HEK293 (cell line): ENCODE results near the gene ZNF540.

Experiments
- CTCF ChIA-PET: fragments of 350-600 bp; formaldehyde crosslinking; extraction: SDS; loops from one replicate; lab custom pipeline; 2021; ENCODE audit warnings: antibody characterized with exemption; lab: Yijun Ruan, JAX
- POLR2A ChIA-PET: fragments of 300-600 bp; formaldehyde crosslinking; extraction: SDS; loops from one replicate; lab custom pipeline; 2020; ENCODE audit warnings: antibody characterized with exemption, inconsistent platforms; lab: Yijun Ruan, JAX
- H3K27ac ChIP-seq: fragments of 200-500 bp; sonication (Bioruptor generic); 2 replicates; pipeline ENCODE4 v1.5.1; 2014; ENCODE audit warnings: low read depth, low read length, control low read depth, inconsistent platforms; ENCODE audit errors: extremely low read depth
- H3K36me3 ChIP-seq, 2 experiments: fragments of 200-500 bp in 1 of 2; sonication (Bioruptor generic) in 1 of 2; 1 replicate in 1 of 2; 2 replicates in 1 of 2; pipeline ENCODE4 v1.5.1; 2014 to 2017; ENCODE audit warnings: inconsistent platforms in 2 of 2, low read length in 2 of 2; ENCODE audit not compliant: control insufficient read depth in 2 of 2, insufficient read depth in 1 of 2
- H3K4me1 ChIP-seq: fragments of 200-500 bp; sonication (Bioruptor generic); 2 replicates; pipeline ENCODE4 v1.5.1; 2014; ENCODE audit warnings: mild to moderate bottlenecking, low read length, inconsistent platforms; ENCODE audit not compliant: control insufficient read depth, insufficient read depth
- H3K4me3 ChIP-seq: 2 replicates; pipeline ENCODE4 v1.5.1; 2011; ENCODE audit warnings: low read depth, mild to moderate bottlenecking, control low read depth, low read length, moderate library complexity
- H3K9me3 ChIP-seq: fragments of 200-500 bp; sonication (Bioruptor generic); 2 replicates; pipeline ENCODE4 v1.5.1; 2014; ENCODE audit warnings: low read depth, low read length, inconsistent platforms; ENCODE audit not compliant: control insufficient read depth, insufficient read depth
- FEZF1 ChIP-seq: fragments of 450-650 bp; formaldehyde crosslinking; IDR thresholded peaks from 2 replicates; pipeline ENCODE4 v1.5.1; 2016; ENCODE audit warnings: missing biosample characterization, missing genetic modification characterization
- GLI2 ChIP-seq: fragments of 450-650 bp; formaldehyde crosslinking; IDR thresholded peaks from 2 replicates; pipeline ENCODE4; 2017; ENCODE audit warnings: missing biosample characterization, missing genetic modification characterization, low read depth, borderline replicate concordance
- KLF9 ChIP-seq: fragments of 450-650 bp; formaldehyde crosslinking; IDR thresholded peaks from 2 replicates; pipeline ENCODE4 v1.5.1; 2016; ENCODE audit warnings: missing biosample characterization, missing genetic modification characterization, low read depth
- MEIS1 ChIP-seq: sonication (generic); formaldehyde crosslinking; IDR thresholded peaks from 2 replicates; pipeline ENCODE4 v1.8.1; 2022; ENCODE audit warnings: missing genetic modification reagents, mild to moderate bottlenecking, borderline replicate concordance
- SALL2 ChIP-seq: fragments of 450-650 bp; formaldehyde crosslinking; IDR thresholded peaks from 2 replicates; pipeline ENCODE4 v1.5.0; 2017; ENCODE audit warnings: missing biosample characterization, mild to moderate bottlenecking, missing genetic modification characterization, borderline replicate concordance
- SP2 ChIP-seq: fragments of 450-650 bp; formaldehyde crosslinking; IDR thresholded peaks from 2 replicates; pipeline ENCODE4 v1.5.1; 2016; ENCODE audit warnings: missing biosample characterization, missing genetic modification characterization
- SP3 ChIP-seq: fragments of 450-650 bp; formaldehyde crosslinking; IDR thresholded peaks from 2 replicates; pipeline ENCODE4 v1.5.1; 2016; ENCODE audit warnings: missing biosample characterization, missing genetic modification characterization
- ZBTB17 ChIP-seq: fragments of 450-650 bp; formaldehyde crosslinking; IDR thresholded peaks from 2 replicates; pipeline ENCODE4 v1.5.1; 2016; ENCODE audit warnings: missing biosample characterization, missing genetic modification characterization
- ZBTB20 ChIP-seq: fragments of 450-650 bp; formaldehyde crosslinking; IDR thresholded peaks from 2 replicates; pipeline ENCODE4 v1.5.1; 2016; ENCODE audit warnings: missing biosample characterization, missing genetic modification characterization
- ZFHX2 ChIP-seq: fragments of 450-650 bp; formaldehyde crosslinking; conservative IDR thresholded peaks from 2 replicates; pipeline ENCODE4 v1.5.1; 2016; ENCODE audit warnings: missing biosample characterization, missing genetic modification characterization
- ZNF121 ChIP-seq: fragments of 450-650 bp; formaldehyde crosslinking; IDR thresholded peaks from 2 replicates; pipeline ENCODE4 v1.5.1; 2016; ENCODE audit warnings: missing biosample characterization, missing genetic modification characterization
- ZNF132 ChIP-seq: fragments of 450-650 bp; formaldehyde crosslinking; IDR thresholded peaks from 2 replicates; pipeline ENCODE4 v1.5.1; 2017; ENCODE audit warnings: missing biosample characterization, missing genetic modification characterization, borderline replicate concordance
- ZNF202 ChIP-seq: fragments of 450-650 bp; formaldehyde crosslinking; IDR thresholded peaks from 2 replicates; pipeline ENCODE4 v1.5.1; 2016; ENCODE audit warnings: missing biosample characterization, missing genetic modification characterization, borderline replicate concordance
- ZNF221 ChIP-seq: fragments of 450-650 bp; formaldehyde crosslinking; IDR thresholded peaks from 2 replicates; pipeline ENCODE4 v1.5.1; 2017; ENCODE audit warnings: missing biosample characterization, missing genetic modification characterization, borderline replicate concordance
- ZNF324 ChIP-seq: fragments of 450-650 bp; formaldehyde crosslinking; IDR thresholded peaks from 2 replicates; pipeline ENCODE4 v1.5.1; 2016; ENCODE audit warnings: missing biosample characterization, missing genetic modification characterization
- ZNF350 ChIP-seq: fragments of 450-650 bp; formaldehyde crosslinking; IDR thresholded peaks from 2 replicates; pipeline ENCODE4 v1.5.0; 2017; ENCODE audit warnings: missing biosample characterization, mild to moderate bottlenecking, missing genetic modification characterization
- ZNF558 ChIP-seq: fragments of 450-650 bp; formaldehyde crosslinking; IDR thresholded peaks from 2 replicates; pipeline ENCODE4 v1.5.1; 2016; ENCODE audit warnings: missing biosample characterization, missing genetic modification characterization
- ZNF561 ChIP-seq: fragments of 450-650 bp; IDR thresholded peaks from 2 replicates; pipeline ENCODE4 v1.5.1; 2018; ENCODE audit warnings: missing biosample characterization, missing genetic modification characterization, borderline replicate concordance
- ZNF837 ChIP-seq: fragments of 450-650 bp; formaldehyde crosslinking; IDR thresholded peaks from 2 replicates; pipeline ENCODE4 v1.5.1; 2016; ENCODE audit warnings: missing biosample characterization, missing genetic modification characterization
- ZSCAN30 ChIP-seq: fragments of 450-650 bp; IDR thresholded peaks from 2 replicates; pipeline ENCODE4 v1.5.1; 2018; ENCODE audit warnings: missing biosample characterization, mild to moderate bottlenecking, missing genetic modification characterization, moderate library complexity
- TF ChIP-seq, protein P1 (sequence below): fragments of 450-650 bp; formaldehyde crosslinking; IDR thresholded peaks from 2 replicates; pipeline ENCODE4 v1.5.1; 2017; ENCODE audit warnings: missing biosample characterization, missing genetic modification characterization
- TF ChIP-seq, protein P2 (sequence below): fragments of 450-650 bp; IDR thresholded peaks from 2 replicates; pipeline ENCODE4 v1.5.1; 2018; ENCODE audit warnings: missing biosample characterization, mild to moderate bottlenecking, missing genetic modification characterization
- TF ChIP-seq, protein P3 (sequence below): fragments of 450-650 bp; formaldehyde crosslinking; conservative IDR thresholded peaks from 2 replicates; pipeline ENCODE4 v1.5.1; 2016; ENCODE audit warnings: low read depth, missing biosample characterization, missing genetic modification characterization
- TF ChIP-seq, protein P4 (sequence below): fragments of 450-650 bp; formaldehyde crosslinking; IDR thresholded peaks from 2 replicates; pipeline ENCODE4 v1.5.1; 2016; ENCODE audit warnings: missing biosample characterization, missing genetic modification characterization
- TF ChIP-seq, protein P5 (sequence below): fragments of 450-650 bp; formaldehyde crosslinking; IDR thresholded peaks from 2 replicates; pipeline ENCODE4 v1.5.1; 2017; ENCODE audit warnings: missing biosample characterization, missing genetic modification characterization

The ZNF540 gene

DNA sequence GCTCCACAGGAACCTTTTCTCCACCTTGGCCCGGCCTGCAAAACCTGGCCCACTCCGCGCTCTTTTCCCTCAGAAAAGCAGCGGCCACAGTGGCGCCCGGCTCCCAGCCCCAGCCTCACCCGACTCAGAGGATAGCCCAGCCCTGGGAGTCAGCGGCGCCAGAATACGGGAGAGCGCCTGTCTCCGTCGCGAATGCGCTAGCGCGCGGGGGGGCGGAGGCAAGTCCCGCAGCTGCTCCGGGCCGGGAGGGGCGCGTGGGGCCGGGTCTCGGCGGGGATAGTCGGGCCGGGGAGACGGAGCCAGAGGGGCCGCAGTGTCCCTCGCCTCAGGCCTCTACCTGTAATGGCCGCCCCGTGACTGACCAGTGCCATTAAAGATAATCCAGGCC, 60.6 kb downstream of the ZNF540 start, which contains the start of gene ZFP30 (continued):
- TF ChIP-seq, protein P1, sequence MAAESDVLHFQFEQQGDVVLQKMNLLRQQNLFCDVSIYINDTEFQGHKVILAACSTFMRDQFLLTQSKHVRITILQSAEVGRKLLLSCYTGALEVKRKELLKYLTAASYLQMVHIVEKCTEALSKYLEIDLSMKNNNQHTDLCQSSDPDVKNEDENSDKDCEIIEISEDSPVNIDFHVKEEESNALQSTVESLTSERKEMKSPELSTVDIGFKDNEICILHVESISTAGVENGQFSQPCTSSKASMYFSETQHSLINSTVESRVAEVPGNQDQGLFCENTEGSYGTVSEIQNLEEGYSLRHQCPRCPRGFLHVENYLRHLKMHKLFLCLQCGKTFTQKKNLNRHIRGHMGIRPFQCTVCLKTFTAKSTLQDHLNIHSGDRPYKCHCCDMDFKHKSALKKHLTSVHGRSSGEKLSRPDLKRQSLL = peak; percentile 33; the same call in 1 of the 2 replicates
- TF ChIP-seq, protein P2, sequence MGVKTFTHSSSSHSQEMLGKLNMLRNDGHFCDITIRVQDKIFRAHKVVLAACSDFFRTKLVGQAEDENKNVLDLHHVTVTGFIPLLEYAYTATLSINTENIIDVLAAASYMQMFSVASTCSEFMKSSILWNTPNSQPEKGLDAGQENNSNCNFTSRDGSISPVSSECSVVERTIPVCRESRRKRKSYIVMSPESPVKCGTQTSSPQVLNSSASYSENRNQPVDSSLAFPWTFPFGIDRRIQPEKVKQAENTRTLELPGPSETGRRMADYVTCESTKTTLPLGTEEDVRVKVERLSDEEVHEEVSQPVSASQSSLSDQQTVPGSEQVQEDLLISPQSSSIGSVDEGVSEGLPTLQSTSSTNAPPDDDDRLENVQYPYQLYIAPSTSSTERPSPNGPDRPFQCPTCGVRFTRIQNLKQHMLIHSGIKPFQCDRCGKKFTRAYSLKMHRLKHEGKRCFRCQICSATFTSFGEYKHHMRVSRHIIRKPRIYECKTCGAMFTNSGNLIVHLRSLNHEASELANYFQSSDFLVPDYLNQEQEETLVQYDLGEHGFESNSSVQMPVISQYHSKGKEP = peak; percentile 14; the same call in 1 of the 2 replicates
- no peak for TF ChIP-seq ZNF558
- TF ChIP-seq ZNF324 (tag by site-specific recombination) = peak; percentile 85; the same call in 1 of the 2 replicates
- TF ChIP-seq MEIS1 (CRISPR knock-in tag) = no peak
- TF ChIP-seq ZNF837 (tag by site-specific recombination) = no peak

DNA sequence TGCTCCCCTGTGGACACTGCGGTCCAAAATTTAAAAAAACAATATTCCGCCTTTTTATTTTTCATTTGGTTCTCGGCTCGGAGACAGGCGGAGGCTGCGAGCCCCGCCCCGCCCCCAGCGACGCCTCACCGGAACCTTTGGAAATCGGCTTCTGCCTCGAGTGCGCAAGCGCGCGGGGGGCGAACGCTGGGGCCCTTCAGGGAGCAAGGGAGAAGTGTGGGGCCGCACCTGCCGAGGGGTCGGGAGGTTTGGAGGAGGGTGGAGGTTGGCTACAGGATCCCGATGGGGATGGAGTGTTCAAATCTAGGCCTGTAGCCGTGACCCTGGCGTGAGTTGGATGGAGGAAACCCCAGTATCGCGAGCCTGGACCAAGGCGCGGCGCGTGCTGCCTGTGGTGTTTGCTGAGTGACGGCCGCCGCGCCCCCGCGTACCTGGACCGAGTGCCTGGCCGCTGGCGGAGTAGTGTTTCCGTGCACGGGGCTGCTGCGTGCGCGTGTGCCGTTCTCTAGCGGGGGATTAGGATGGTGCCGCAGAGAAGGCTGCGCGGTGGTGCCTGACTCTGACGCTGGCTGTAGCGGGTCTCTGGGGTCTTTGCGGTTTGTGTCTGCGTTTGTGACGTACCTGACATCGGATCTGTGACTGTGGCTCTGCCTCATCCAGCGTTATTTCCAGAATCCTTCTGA, 61.2 kb downstream of the ZNF540 start:
- Histone ChIP-seq H3K9me3 (peaks cover 22% of the 10 kb centered on the region), H3K27ac (peak overlapping the region; percentile 96), H3K4me1 (peaks cover 8% of the 10 kb centered on the region; the same call in 1 of the 2 replicates), H3K4me3 (peak overlapping the region; percentile 52), H3K36me3 (peaks cover 5 to 37% of the 10 kb centered on the region in 2 experiments)
- POLR2A ChIA-PET = interaction anchor here (0.7 to 2.8 kb wide), 6 partner anchors 10 to 285 kb away, joined by 3 to 28 read pairs (median 6); partner anchors contain the start of genes ZNF527, ZNF540, ZNF570 and ZNF571
- CTCF ChIA-PET = interaction anchor here (0.7 kb wide), 1 partner anchor 17 kb away, joined by 3 read pairs; no protein-coding TSS in a partner anchor
- TF ChIP-seq SALL2 (tag by site-specific recombination) (no peak), GLI2 (tag by site-specific recombination) (no peak), KLF9 (tag by site-specific recombination) (peak; percentile 94), ZNF121 (peak; percentile 84), SP3 (tag by site-specific recombination) (peak; percentile 74), SP2 (tag by site-specific recombination) (peak; percentile 83), ZFHX2 (tag by site-specific recombination) (peak; percentile 94), ZNF350 (no peak), FEZF1 (tag by site-specific recombination) (peak; percentile 65), ZNF202 (tag by site-specific recombination) (no peak), ZNF132 (tag by site-specific recombination) (peak; percentile 71; the same call in 1 of the 2 replicates), ZNF561 (peak; percentile 19; the same call in 1 of the 2 replicates), ZNF221 (tag by site-specific recombination) (peak; percentile 80; the same call in 1 of the 2 replicates), ZSCAN30 (tag by site-specific recombination) (peak; percentile 100), MEIS1 (CRISPR knock-in tag) (no peak), ZBTB17 (tag by site-specific recombination) (peak; percentile 99), ZBTB20 (tag by site-specific recombination) (peak; percentile 98)
- TF ChIP-seq, protein P3, sequence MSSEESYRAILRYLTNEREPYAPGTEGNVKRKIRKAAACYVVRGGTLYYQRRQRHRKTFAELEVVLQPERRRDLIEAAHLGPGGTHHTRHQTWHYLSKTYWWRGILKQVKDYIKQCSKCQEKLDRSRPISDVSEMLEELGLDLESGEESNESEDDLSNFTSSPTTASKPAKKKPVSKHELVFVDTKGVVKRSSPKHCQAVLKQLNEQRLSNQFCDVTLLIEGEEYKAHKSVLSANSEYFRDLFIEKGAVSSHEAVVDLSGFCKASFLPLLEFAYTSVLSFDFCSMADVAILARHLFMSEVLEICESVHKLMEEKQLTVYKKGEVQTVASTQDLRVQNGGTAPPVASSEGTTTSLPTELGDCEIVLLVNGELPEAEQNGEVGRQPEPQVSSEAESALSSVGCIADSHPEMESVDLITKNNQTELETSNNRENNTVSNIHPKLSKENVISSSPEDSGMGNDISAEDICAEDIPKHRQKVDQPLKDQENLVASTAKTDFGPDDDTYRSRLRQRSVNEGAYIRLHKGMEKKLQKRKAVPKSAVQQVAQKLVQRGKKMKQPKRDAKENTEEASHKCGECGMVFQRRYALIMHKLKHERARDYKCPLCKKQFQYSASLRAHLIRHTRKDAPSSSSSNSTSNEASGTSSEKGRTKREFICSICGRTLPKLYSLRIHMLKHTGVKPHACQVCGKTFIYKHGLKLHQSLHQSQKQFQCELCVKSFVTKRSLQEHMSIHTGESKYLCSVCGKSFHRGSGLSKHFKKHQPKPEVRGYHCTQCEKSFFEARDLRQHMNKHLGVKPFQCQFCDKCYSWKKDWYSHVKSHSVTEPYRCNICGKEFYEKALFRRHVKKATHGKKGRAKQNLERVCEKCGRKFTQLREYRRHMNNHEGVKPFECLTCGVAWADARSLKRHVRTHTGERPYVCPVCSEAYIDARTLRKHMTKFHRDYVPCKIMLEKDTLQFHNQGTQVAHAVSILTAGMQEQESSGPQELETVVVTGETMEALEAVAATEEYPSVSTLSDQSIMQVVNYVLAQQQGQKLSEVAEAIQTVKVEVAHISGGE = peak; percentile 87
- TF ChIP-seq, protein P4, sequence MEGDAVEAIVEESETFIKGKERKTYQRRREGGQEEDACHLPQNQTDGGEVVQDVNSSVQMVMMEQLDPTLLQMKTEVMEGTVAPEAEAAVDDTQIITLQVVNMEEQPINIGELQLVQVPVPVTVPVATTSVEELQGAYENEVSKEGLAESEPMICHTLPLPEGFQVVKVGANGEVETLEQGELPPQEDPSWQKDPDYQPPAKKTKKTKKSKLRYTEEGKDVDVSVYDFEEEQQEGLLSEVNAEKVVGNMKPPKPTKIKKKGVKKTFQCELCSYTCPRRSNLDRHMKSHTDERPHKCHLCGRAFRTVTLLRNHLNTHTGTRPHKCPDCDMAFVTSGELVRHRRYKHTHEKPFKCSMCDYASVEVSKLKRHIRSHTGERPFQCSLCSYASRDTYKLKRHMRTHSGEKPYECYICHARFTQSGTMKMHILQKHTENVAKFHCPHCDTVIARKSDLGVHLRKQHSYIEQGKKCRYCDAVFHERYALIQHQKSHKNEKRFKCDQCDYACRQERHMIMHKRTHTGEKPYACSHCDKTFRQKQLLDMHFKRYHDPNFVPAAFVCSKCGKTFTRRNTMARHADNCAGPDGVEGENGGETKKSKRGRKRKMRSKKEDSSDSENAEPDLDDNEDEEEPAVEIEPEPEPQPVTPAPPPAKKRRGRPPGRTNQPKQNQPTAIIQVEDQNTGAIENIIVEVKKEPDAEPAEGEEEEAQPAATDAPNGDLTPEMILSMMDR (tag by site-specific recombination) = peak; percentile 88
- TF ChIP-seq, protein P5, sequence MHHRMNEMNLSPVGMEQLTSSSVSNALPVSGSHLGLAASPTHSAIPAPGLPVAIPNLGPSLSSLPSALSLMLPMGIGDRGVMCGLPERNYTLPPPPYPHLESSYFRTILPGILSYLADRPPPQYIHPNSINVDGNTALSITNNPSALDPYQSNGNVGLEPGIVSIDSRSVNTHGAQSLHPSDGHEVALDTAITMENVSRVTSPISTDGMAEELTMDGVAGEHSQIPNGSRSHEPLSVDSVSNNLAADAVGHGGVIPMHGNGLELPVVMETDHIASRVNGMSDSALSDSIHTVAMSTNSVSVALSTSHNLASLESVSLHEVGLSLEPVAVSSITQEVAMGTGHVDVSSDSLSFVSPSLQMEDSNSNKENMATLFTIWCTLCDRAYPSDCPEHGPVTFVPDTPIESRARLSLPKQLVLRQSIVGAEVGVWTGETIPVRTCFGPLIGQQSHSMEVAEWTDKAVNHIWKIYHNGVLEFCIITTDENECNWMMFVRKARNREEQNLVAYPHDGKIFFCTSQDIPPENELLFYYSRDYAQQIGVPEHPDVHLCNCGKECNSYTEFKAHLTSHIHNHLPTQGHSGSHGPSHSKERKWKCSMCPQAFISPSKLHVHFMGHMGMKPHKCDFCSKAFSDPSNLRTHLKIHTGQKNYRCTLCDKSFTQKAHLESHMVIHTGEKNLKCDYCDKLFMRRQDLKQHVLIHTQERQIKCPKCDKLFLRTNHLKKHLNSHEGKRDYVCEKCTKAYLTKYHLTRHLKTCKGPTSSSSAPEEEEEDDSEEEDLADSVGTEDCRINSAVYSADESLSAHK (tag by site-specific recombination) = peak; percentile 80
